Neural cell (in vitro differentiated cells): ENCODE data around the gene C11orf91. TPM values are rescaled to one million over a fixed set of nuclear protein-coding genes. Genes with fewer than 3 reads are reported as not detected.

Experiments used
- H2AFZ ChIP-seq: fragments of 200-600, 300-800 bp; sonication (generic), shearing (Covaris generic); 2 replicates; pipeline ENCODE4 v1.6.0; 2014; ENCODE audit warnings: low read depth, mild to moderate bottlenecking, antibody characterized with exemption, low read length, moderate library complexity
- H3F3A ChIP-seq: fragments of 200-600 bp; shearing (Covaris generic); 2 replicates; pipeline ENCODE4 v1.6.1; 2016; ENCODE audit warnings: mild to moderate bottlenecking, moderate library complexity, mixed read lengths, antibody characterized with exemption, low read length; ENCODE audit not compliant: insufficient read depth, poor library complexity, severe bottlenecking
- H3K27ac ChIP-seq: fragments of 200-600, 300-800 bp; sonication (generic), shearing (Covaris generic); 2 replicates; pipeline ENCODE4 v1.5.1; 2014; ENCODE audit warnings: mild to moderate bottlenecking, low read length, moderate library complexity
- H3K27me3 ChIP-seq: fragments of 300-800, 200-600 bp; sonication (generic), shearing (Covaris generic); 2 replicates; pipeline ENCODE4 v1.6.0; 2014; ENCODE audit warnings: mild to moderate bottlenecking, low read depth, low read length, moderate library complexity; ENCODE audit not compliant: insufficient read depth
- H3K36me3 ChIP-seq: fragments of 300-800, 200-600 bp; sonication (generic), shearing (Covaris generic); 2 replicates; pipeline ENCODE4 v1.5.1; 2014; ENCODE audit warnings: mild to moderate bottlenecking, antibody characterized with exemption, low read length, moderate library complexity; ENCODE audit not compliant: insufficient read depth
- H3K4me2 ChIP-seq: fragments of 300-800, 200-600 bp; sonication (generic), shearing (Covaris generic); 2 replicates; pipeline ENCODE4 v1.6.0; 2014; ENCODE audit warnings: mild to moderate bottlenecking, low read length
- H3K4me3 ChIP-seq: fragments of 300-800, 200-600 bp; sonication (generic), shearing (Covaris generic); 2 replicates; pipeline ENCODE4 v1.5.1; 2014; ENCODE audit warnings: mild to moderate bottlenecking, low read length, moderate library complexity
- H3K79me2 ChIP-seq: fragments of 200-600 bp; shearing (Covaris generic); replicated peaks from 2 replicates; pipeline ENCODE4 v1.6.0; 2014; ENCODE audit warnings: mild to moderate bottlenecking, low read length, moderate library complexity; ENCODE audit not compliant: insufficient read depth
- H3K9ac ChIP-seq: fragments of 300-800, 200-600 bp; sonication (generic), shearing (Covaris generic); 2 replicates; pipeline ENCODE4 v1.6.1; 2016; ENCODE audit warnings: mild to moderate bottlenecking, low read length, mixed read lengths
- H3K9me2 ChIP-seq: fragments of 200-600 bp; shearing (Covaris generic); 2 replicates; pipeline ENCODE4 v1.6.1; 2016; ENCODE audit warnings: mild to moderate bottlenecking, low read length, mixed read lengths; ENCODE audit not compliant: insufficient read depth
- H3K9me3 ChIP-seq: fragments of 200-600, 300-800 bp; sonication (generic), shearing (Covaris generic); 2 replicates; pipeline ENCODE4 v1.6.1; 2016; ENCODE audit warnings: mild to moderate bottlenecking, mixed run types, low read length, moderate library complexity, mixed read lengths
- H4K20me1 ChIP-seq: fragments of 200-600 bp; shearing (Covaris generic); 2 replicates; pipeline ENCODE4 v1.6.1; 2016; ENCODE audit warnings: mild to moderate bottlenecking, mixed run types; ENCODE audit not compliant: insufficient read depth
- CTCF ChIP-seq: fragments of 450-650 bp; IDR thresholded peaks from 2 replicates; pipeline ENCODE4 v1.5.1; 2014; ENCODE audit warnings: antibody characterized with exemption, mild to moderate bottlenecking, moderate library complexity; ENCODE audit not compliant: poor library complexity, severe bottlenecking
- EP300 ChIP-seq: fragments of 450-650 bp; conservative IDR thresholded peaks from 2 replicates; pipeline ENCODE4 v1.6.1; 2014; ENCODE audit warnings: antibody characterized with exemption, mild to moderate bottlenecking, moderate library complexity; ENCODE audit not compliant: poor library complexity, severe bottlenecking
- EZH2 ChIP-seq: fragments of 200-600, 300-800 bp; shearing (Covaris generic), sonication (generic); IDR thresholded peaks from 2 replicates; pipeline ENCODE4 v1.6.1; 2014; ENCODE audit warnings: antibody characterized with exemption, low read length, borderline replicate concordance, mild to moderate bottlenecking; ENCODE audit not compliant: insufficient read depth, poor library complexity, severe bottlenecking
- MXI1 ChIP-seq: fragments of 450-650 bp; conservative IDR thresholded peaks from 2 replicates; pipeline ENCODE4 v1.6.1; 2014; ENCODE audit warnings: antibody characterized with exemption, mild to moderate bottlenecking; ENCODE audit not compliant: poor library complexity, severe bottlenecking
- POLR2AphosphoS5 ChIP-seq: IDR thresholded peaks from 2 replicates; pipeline ENCODE4 v1.6.1; 2012
- RAD21 ChIP-seq: fragments of 450-650 bp; conservative IDR thresholded peaks from 2 replicates; pipeline ENCODE4 v1.6.1; 2014; ENCODE audit warnings: antibody characterized with exemption, mild to moderate bottlenecking, moderate library complexity
- SMC3 ChIP-seq: fragments of 450-650 bp; conservative IDR thresholded peaks from 2 replicates; pipeline ENCODE4 v1.6.1; 2014; ENCODE audit warnings: antibody characterized with exemption, mild to moderate bottlenecking, moderate library complexity; ENCODE audit not compliant: poor library complexity
- TAF1 ChIP-seq: IDR thresholded peaks from 2 replicates; pipeline ENCODE4 v1.6.1; 2012; ENCODE audit warnings: low read depth
- polyA plus RNA-seq: library from polyadenylated mRNA; depleted of rRNA; stranded (reverse); fragments of >200 nt; gene quantifications from 2 replicates; pipeline ENCODE4 v1.2.3, GENCODE V29; 2014
- TF ChIP-seq, protein P1 (sequence below): IDR thresholded peaks from 2 replicates; pipeline ENCODE4 v1.6.1; 2012; ENCODE audit warnings: borderline replicate concordance

The C11orf91 gene
- polyA plus RNA-seq, 1 donor from 2014 or later, result not detected

DNA sequence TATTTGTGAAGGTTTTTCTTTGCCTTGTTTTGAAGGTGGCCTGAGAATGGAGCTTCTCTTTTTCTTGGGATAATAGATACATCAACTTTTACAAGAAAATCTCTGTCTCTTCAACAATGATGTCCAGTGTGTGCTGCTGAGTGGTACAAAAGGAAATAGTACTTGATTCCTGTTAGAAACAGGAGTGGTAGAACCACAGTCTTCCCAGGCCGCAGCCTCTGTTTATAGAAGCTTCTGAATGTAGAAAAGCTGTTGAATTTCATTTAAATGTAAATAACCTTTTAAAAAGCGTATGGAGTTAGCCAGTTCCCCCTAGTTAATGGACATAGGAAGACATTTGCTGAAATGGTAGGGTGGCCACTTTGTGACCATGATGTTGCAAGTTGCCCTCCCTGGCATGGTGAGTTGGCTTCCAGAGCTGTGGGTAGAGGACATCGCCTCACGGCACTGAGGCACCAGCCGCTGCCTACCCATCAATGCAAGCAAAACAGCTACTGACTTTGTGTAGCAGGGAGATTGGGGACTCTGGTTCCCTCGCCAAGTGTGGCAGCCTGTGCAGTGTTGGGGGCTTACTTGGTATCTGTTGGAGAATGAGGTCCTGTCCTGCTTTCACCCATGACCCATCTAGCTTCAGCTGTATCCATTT, 31.6 kb downstream of the C11orf91 start:
- H2AFZ ChIP-seq, result no peak overlapping the region
- no peak overlapping the region for H3K27ac ChIP-seq
- no peak overlapping the region for H3K4me3 ChIP-seq
- H3F3A ChIP-seq, result no peaks in the 10 kb centered on the region
- H3K36me3 ChIP-seq, result peaks cover 21% of the 10 kb centered on the region
- H3K9ac ChIP-seq, result no peak overlapping the region
- H3K9me2 ChIP-seq, result no peaks in the 10 kb centered on the region
- no peak overlapping the region for H3K4me2 ChIP-seq
- H4K20me1 ChIP-seq, result no peaks in the 10 kb centered on the region
- no peaks in the 10 kb centered on the region for H3K9me3 ChIP-seq
- no peak for TF ChIP-seq RAD21
- no peak for TF ChIP-seq EP300
- TF ChIP-seq, protein P1, sequence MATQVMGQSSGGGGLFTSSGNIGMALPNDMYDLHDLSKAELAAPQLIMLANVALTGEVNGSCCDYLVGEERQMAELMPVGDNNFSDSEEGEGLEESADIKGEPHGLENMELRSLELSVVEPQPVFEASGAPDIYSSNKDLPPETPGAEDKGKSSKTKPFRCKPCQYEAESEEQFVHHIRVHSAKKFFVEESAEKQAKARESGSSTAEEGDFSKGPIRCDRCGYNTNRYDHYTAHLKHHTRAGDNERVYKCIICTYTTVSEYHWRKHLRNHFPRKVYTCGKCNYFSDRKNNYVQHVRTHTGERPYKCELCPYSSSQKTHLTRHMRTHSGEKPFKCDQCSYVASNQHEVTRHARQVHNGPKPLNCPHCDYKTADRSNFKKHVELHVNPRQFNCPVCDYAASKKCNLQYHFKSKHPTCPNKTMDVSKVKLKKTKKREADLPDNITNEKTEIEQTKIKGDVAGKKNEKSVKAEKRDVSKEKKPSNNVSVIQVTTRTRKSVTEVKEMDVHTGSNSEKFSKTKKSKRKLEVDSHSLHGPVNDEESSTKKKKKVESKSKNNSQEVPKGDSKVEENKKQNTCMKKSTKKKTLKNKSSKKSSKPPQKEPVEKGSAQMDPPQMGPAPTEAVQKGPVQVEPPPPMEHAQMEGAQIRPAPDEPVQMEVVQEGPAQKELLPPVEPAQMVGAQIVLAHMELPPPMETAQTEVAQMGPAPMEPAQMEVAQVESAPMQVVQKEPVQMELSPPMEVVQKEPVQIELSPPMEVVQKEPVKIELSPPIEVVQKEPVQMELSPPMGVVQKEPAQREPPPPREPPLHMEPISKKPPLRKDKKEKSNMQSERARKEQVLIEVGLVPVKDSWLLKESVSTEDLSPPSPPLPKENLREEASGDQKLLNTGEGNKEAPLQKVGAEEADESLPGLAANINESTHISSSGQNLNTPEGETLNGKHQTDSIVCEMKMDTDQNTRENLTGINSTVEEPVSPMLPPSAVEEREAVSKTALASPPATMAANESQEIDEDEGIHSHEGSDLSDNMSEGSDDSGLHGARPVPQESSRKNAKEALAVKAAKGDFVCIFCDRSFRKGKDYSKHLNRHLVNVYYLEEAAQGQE, result no peak
- TF ChIP-seq SMC3, result no peak
- TF ChIP-seq MXI1, result no peak
- no peak for TF ChIP-seq TAF1
- no peak for TF ChIP-seq EZH2
- TF ChIP-seq POLR2AphosphoS5, result no peak
- TF ChIP-seq CTCF, result no peak
- no peaks in the 10 kb centered on the region for H3K79me2 ChIP-seq
- H3K27me3 ChIP-seq, result no peaks in the 10 kb centered on the region

DNA sequence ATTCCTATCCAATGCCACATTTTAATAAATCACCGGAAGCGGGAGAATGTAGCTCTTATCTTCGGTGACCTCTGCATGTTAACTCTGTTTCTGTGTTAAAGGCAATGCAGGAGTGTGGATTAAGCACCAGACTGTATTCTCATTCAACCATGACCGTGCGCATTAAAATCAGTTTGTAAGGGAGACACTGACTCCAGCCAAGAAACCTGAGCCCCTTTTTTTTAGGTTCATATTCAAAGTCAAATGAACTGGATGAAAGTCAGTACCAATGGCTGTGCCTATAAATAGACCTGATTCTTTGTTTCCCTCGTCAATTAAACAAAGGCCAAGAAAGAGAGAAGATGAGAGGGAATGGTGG, 32.2 kb downstream of the C11orf91 start:
- Histone ChIP-seq H3F3A (no peaks in the 10 kb centered on the region), H3K9me2 (no peaks in the 10 kb centered on the region), H2AFZ (no peak overlapping the region), H3K4me3 (no peak overlapping the region), H3K4me2 (no peak overlapping the region), H3K36me3 (peaks cover 21% of the 10 kb centered on the region), H4K20me1 (no peaks in the 10 kb centered on the region), H3K27me3 (no peaks in the 10 kb centered on the region), H3K9ac (no peak overlapping the region), H3K79me2 (no peaks in the 10 kb centered on the region), H3K9me3 (no peaks in the 10 kb centered on the region), H3K27ac (no peak overlapping the region)
- TF ChIP-seq TAF1 (no peak), RAD21 (no peak), EZH2 (no peak), EP300 (no peak), POLR2AphosphoS5 (no peak), MXI1 (no peak), CTCF (no peak), SMC3 (no peak)
- TF ChIP-seq, protein P1, result no peak
